ENCODE results near the gene MALL.

MALL gene

DNA sequence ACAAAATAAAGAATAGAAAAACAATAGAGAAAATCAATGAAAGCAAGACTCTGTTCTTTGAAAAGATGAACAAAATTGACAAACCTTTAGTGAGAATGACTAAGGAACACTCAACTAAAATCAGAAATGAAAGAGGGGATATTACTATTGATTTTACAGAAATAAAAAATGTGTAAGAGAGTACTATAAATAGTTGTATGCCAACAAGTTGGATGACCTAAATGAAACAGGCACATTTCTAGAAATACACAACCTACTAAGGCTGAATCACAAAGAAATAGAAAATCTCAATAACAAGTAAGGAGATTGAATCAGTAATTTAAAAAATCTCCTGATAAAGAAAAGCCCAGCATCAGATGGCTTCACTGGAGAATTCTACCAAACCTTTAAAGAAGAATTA lies 18.4 kb upstream of the MALL start:
- TF ChIP-seq POLR2AphosphoS5 (IDR thresholded peaks at IDR 0.05; ENCODE audit: low read depth, low read length) (no peak), SIN3A (IDR thresholded peaks at IDR 0.05; ENCODE audit: borderline replicate concordance, insufficient read depth, low read length) (no peak)

DNA sequence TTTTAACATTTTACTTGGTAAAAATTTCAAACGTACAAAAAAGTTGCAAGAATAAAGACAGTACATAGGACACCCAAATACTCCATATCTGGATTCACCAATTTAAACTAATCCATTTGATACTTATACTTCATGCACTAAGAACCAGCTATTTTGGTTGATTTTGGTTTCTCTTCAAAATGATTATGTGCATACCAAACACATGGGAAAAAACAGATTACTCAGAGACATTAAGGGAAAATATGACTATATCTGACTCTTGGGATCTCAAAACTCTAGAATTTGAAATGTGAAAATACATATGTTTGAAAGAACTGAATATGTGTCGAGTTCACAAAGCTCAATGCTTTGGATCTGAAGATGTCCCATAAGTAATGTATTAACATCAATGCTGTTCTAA lies 15.5 kb upstream of the MALL start:
- TF ChIP-seq SIN3A (IDR thresholded peaks at IDR 0.05; ENCODE audit: borderline replicate concordance, insufficient read depth, low read length) (no peak), REST (IDR thresholded peaks at IDR 0.05; ENCODE audit: insufficient read depth in 1 of 2, low read depth in 2 of 2, low read length in 2 of 2) (no peak), TAF1 (IDR thresholded peaks at IDR 0.05; ENCODE audit: borderline replicate concordance, insufficient read depth, low read length) (no peak), FOXP2 (optimal IDR thresholded peaks at IDR 0.05; ENCODE audit: borderline replicate concordance, extremely low read depth, extremely low read length, insufficient read depth) (no peak), POLR2AphosphoS5 (IDR thresholded peaks at IDR 0.05; ENCODE audit: low read depth, low read length) (no peak)

DNA sequence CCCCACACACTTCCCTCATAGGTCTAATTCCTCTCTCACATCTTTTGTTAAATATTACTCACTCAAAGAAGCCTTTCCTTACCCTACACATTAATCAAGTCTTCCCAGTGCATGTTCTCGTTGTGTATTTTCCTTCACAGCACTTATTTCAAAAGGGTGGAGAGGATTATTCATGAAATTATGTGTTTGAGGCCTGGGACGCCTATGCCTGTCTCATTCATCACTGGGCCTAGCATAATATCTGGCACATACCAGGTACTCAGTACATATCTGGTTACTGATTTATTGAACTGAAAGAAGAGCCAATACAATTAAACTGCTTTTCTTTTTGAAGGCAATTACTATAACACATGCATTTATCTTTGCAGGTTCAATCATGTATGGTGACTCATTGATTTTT lies 15.1 kb upstream of the MALL start:
- TF ChIP-seq SIN3A (IDR thresholded peaks at IDR 0.05; ENCODE audit: borderline replicate concordance, insufficient read depth, low read length) (no peak), TAF1 (IDR thresholded peaks at IDR 0.05; ENCODE audit: borderline replicate concordance, insufficient read depth, low read length) (no peak)

DNA sequence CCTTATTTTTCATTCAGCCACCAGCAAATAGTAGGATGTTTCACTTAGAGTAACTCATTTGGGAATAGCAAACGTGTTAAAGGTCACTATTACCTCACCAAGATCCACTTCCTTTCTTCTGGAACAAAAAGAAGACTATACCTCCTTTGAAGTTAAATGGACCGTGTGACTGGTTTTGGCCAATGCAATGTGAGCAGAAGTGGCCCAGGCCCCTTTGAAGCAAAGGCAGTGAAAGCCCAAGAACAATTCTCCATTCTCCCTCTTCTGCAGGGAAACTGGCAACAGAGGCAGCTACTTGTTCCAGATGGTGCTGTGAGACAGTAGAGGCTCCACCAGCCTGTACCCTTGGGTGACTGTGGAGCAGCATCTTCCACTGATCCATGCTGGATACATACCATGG lies 11.3 kb upstream of the MALL start:
- TF ChIP-seq REST (IDR thresholded peaks at IDR 0.05; ENCODE audit: insufficient read depth in 1 of 2, low read depth in 2 of 2, low read length in 2 of 2) = no peak
- TF ChIP-seq TAF1 (IDR thresholded peaks at IDR 0.05; ENCODE audit: borderline replicate concordance, insufficient read depth, low read length) = no peak
- TF ChIP-seq POLR2AphosphoS5 (IDR thresholded peaks at IDR 0.05; ENCODE audit: low read depth, low read length) = no peak
- no peak for TF ChIP-seq FOXP2 (optimal IDR thresholded peaks at IDR 0.05; ENCODE audit: borderline replicate concordance, extremely low read depth, extremely low read length, insufficient read depth)
- no peak for TF ChIP-seq SIN3A (IDR thresholded peaks at IDR 0.05; ENCODE audit: borderline replicate concordance, insufficient read depth, low read length)

GRCh38 chr2:110126086-110126773 lies 10.6 kb upstream of the MALL start:
- no peak for TF ChIP-seq POLR2AphosphoS5 (IDR thresholded peaks at IDR 0.05; ENCODE audit: low read depth, low read length)
- no peak for TF ChIP-seq TAF1 (IDR thresholded peaks at IDR 0.05; ENCODE audit: borderline replicate concordance, insufficient read depth, low read length)
- no peak for TF ChIP-seq FOXP2 (optimal IDR thresholded peaks at IDR 0.05; ENCODE audit: borderline replicate concordance, extremely low read depth, extremely low read length, insufficient read depth)
- no peak for TF ChIP-seq REST (IDR thresholded peaks at IDR 0.05; ENCODE audit: insufficient read depth in 1 of 2, low read depth in 2 of 2, low read length in 2 of 2)
- TF ChIP-seq SIN3A (IDR thresholded peaks at IDR 0.05; ENCODE audit: borderline replicate concordance, insufficient read depth, low read length) = no peak

- no peak for TF ChIP-seq FOXP2 (optimal IDR thresholded peaks at IDR 0.05; ENCODE audit: borderline replicate concordance, extremely low read depth, extremely low read length, insufficient read depth)
Measured at GRCh38 chr2:110124939-110125691, 9.5 kb upstream of the MALL start.
